GM18519 (cell line): Measurements from ENCODE around the gene ZDHHC4.
"Not testable (repeated sequence)": the region's sequence is repeated elsewhere in the genome, so short reads cannot be mapped to it uniquely, and the experiment has no call there.

ENCODE experiments used
- ATAC-seq: cut with Tn5 transposase; IDR thresholded peaks from one replicate; pipeline ENCODE4 v1.9.1; 2021; ENCODE audit warnings: mild to moderate bottlenecking, moderate library complexity; ENCODE audit not compliant: unreplicated experiment, low FRiP score

ZDHHC4 gene

DNA sequence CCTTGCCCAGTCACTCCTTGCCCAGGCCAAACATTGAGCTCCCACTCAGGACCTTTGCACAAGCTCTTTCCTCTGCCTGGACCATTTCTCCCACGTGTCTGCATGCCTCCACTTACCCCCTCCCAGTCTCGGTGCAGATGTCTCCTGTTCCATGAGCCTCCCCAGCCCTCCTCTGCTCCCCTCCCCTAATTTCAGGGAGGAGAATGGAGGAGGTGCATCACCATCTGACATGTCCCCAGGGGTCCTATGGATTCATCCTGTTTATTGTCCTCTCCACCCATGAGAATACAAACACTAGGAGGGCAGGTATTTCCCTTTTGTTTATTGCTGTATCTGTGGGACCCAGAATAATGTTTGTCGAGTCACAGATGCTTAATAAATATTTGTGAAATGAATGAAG, 17.4 kb upstream of the ZDHHC4 start:
- ATAC-seq: no peak

DNA sequence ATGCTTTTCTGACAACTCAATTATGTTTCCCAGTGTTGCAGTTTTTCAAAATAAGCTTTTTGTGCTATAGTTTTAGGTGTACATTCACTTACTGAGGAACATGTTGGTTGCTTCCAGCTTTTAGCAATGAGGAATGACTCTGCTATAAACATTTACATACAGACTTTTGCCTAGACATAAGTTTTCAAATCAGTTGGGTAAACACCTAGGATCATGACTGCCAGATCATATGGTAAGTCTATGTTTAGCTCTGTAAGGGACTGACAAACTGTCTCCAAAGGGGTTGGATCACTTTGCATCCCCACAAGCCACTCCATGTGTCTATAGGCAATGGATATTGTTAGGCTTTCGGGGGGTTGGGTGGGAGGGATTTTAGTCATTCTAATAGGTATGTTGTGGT, 15.1 kb upstream of the ZDHHC4 start:
- no peak for ATAC-seq

DNA sequence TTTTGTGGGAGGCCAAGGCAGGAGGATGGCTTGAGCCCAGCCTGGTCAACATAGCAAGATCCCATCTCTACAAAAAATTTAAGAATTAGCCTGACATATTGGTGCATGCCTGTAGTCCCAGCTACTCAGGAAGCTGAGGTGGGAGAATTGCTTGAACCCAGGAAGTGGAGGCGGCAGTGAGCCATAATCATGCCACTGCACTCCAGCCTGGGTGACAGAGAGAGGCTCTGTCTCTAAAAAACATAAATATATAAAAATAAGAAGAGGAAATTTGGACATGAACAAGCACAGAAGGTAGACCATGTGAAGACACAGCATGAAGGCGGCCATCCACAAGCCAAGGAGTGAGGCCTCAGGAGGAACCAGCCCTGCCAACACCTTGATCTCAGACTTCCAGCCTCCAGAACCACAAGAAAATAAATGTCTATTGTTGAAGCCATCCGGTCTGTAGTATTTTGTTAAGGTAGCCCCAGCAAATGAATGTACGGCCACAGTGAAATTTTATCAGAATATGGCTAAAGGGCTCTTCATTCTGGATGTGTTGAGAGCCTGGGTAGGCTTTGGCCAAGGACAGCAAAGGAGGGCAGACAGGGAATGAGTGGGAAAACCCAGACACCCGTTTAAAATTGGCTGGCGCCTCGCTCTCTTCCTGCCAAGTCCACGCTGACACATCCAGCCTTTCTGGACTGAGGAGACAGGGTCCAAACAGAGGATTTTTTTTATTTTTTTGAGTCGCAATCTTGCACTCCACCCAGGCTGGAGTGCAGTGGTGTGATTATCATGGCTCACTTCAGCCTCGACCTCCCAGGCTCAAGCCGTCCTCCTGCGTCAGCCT, 13.1 kb upstream of the ZDHHC4 start:
- no peak for ATAC-seq

DNA sequence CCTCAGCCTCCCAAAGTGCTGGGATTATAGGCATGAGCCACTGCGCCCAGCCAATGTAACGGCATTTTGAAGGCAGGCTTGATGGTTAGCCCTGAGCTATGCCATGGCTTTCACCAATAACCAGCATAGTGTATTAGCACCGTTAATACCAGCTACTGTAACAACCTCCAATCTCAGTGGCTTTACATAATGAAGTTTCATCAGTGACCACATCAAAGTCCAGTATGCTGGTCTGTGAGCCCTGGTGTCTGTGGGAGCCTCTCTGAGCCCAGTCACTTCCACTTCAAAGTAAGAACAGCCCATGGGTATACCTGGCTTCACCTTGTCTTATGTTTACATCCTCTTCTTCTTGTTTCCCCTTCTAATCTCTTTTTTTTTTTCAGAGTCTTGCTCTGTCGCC, 11.6 kb upstream of the ZDHHC4 start:
- ATAC-seq: no peak

DNA sequence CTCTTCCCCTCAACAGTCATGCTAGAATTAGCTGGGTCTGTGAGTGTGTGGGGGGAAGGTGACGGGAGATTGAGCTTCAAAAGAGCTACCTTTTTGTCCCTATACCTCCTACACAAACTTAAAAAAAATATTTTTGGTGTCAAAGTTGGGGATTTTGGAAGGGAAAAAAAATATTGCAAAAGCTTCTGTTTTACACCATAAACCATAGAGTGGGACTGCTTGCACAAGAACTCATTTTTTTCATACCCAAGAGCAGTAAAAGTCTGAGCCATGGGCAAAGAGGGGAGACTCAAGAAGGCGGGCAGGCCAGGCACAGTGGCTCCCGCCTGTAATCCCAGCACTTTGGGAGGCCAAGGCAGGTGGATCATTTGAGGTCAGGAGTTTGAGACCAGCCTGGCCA, 9.4 kb upstream of the ZDHHC4 start:
- no peak for ATAC-seq

DNA sequence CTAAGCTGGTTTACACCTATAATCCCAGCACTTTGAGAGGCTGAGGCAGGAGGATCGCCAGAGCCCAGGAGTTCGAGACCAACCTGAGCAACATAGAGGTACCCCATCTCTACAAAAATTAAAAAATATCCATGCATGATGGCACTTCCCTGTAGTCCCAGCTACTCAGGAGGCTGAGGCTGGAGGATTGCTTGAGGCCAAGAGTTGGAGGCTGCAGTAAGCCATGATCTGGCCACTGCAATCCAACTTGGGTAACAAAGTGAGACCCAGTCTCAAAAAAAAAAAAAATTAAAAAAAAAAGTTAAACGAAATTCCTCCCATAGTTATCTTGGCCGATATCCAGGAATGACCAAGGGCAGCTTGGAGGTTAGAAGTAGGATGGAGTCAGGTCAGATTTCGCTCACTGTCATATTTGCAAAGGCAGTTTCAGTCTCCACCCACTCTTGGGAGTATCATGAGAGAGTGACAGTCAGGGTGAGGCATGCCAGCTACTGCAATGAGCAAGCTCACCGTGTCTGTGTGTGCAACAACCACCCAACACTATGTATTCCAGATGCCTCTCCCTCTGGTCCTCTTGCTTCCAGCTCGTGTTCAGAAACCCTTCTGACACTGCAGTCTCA, 6.0 kb upstream of the ZDHHC4 start:
- ATAC-seq: no peak

DNA sequence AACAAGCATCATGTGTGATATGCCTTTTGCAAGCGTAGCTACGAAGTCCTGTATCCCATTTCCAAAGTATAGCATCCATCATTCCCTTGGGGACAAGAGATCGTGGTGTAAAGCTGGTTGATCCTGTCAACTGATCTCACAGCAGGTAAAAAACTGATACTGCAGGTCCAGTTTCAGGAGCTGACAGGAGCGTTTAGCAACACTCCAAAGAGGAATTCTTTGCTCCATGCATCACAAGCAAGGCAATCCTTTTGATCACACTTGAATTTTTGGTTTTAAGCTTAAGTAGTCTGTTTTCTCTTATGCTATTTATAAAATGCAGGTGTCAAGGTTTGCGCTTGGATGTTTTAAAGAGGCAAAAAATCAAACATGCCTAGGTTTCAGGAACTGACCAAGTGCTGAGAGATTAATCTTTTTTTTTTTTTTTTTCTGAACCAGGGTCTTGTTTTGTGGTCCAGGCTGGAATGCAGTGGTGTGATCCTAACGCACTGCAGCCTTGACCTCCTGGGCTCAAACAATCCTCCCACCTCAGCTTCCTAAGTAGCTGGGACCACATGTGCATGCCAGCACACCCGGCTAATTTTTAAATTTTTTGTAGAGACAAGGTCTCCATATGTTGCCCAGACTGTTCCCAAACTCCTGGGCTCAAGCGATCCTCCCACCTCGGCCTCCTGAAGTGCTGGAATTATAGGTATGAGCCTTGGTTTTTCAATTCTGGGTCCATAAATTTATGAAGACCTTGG, 1.8 kb upstream of the ZDHHC4 start:
- ATAC-seq: no peak

DNA sequence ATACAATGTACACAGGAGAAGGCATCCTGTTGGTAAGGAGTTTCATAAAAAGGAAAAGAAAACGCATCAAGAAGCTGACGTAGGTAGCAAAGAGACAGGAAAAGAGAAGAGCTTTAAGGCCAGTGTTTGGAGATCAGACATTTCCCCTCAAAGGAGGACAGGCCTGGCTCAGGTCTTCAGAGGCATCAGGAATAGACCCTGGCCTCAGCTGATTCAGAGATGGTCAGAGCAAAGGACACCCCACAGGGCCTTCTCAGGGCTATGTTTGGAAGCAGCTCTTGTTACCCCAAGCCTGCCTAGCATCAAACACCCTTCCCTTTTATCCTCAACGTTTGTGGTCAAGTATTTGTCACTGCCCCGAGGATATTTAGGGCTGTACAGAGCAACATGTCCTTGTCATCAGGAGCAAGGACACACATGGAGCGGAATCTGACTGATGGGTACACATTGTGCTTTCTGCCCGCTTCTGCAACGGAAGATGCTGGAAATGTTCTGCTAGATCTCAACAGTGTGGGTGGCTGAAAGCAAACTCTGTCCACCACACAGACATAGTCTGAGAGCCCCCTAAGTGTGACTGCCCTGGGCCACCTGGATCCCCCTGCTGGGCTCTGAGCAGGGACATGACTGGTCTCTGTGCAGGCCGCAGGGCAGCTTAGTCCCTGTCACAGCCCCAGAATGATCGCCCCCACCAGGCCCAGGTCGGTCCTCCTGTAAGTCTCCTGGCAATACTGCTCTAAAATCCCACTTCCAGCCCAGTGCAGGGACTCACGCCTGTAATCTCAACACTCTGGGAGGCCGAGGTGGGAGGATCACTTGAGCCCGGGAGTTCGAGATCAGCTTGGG, 1.0 kb upstream of the ZDHHC4 start:
- ATAC-seq: no peak

DNA sequence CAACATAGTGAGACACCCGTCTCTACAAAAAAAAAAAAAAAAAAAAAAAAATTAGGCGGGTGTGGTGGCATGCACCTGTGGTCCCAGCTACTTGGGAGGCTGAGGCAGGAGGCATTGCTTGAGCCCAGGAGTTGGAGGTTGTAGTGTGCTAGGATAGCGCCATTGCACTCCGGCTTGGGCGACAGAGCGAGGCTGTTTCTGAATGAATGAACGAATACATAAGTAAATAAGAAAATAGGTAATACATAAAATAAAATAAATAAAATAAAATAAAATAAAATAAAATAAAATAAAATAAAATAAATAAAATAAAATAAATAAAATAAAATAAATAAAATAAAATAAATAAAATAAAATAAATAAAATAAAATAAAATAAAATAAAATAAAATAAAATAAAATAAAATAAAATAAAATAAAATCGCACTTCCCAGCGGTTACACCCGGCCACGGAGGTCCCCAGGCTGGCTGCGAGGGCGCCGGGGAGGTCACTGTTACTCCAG, 336 bp upstream of the ZDHHC4 start:
- not testable (repeated sequence) for ATAC-seq

DNA sequence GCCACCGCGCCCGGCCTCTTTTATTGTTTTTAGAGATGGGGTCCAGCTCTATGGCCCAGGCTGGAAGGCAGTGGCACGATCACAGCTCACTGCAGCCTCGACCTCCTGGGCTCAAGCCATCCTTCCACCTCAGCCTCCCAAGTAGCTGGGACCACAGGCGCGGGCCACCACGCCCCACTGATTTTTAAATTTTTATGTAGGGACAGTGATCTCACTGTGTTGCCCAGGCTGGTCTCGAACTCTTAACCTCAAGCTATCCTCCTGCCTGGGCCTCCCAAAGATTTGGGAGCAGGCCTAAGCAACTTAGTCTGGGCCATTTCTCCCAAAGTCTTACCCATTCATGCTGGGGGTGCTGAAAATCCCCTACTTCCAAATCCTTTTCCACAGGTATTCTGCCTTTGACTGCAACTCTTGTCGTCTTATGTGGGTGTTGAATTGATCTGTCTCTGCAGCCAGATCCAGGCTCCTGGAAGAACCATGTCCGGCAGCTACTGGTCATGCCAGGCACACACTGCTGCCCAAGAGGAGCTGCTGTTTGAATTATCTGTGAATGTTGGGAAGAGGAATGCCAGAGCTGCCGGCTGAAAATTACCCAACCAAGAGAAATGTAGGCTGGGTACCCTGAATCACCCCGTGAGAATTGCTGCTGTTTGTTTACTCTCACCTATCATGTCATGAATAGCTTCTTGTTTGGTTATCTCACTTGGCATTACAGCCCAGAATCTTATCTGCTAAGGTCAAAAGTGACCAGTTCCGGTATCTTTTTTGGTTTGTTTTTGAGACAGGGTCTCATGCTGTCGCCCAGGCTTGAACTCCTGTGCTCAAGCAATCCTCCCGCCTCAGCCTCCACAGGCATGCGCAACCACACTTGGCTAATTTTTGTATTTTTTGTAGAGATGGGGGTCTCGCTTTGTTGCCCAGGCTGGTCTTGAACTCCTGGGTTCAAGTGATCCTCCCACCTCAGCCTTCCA, 1.1 kb downstream of the ZDHHC4 start:
- no peak for ATAC-seq

DNA sequence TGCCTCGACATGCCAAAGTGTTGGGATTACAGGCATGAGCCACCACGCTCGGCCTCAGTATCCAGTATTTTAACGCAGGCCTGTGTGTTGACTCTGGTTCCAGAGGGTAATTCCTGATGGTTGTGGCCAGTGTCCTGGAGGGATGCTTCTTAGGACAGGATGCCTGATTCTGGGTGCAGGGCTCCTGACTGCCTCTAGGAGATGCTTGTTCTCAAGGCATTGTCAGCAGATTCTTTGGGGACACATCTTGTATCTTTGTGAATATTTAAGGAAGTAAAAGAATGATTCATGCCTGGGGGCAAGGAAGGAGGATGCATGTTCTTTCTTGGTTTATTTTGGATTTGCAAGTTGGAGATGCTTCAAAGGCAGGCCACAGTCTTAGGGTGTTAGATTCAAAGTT, 2.2 kb downstream of the ZDHHC4 start:
- no peak for ATAC-seq

DNA sequence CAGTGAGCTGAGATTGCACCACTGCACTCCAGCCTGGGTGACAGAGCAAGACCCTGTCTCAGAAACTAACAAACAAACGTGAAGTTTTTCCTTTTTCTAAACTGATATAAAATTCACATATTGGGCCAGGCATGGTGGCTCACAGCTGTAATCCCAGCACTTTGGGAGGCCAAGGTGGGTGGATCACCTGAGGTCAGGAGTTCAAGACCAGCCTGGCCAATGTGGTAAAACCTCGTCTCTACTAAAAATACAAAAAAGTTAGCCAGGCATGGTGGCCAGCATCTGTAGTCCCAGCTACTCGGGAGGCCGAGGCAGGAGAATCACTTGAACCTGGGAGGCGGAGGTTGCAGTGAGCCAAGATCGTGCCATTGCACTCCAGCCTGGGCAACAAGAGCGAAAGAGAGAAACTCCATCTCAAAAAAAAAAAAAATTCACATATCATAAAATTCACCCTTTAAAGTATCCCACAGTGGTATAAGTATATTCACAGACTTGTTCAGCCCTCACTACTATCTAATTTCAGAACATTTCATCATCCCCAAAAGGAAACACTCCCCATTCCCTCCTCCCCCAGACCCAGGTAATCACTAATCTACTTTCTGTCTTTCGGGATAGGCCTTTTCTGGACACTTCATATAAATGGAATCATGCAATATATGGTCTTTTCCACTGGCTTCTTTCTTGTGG, 8.6 kb downstream of the ZDHHC4 start:
- not testable (repeated sequence) for ATAC-seq

DNA sequence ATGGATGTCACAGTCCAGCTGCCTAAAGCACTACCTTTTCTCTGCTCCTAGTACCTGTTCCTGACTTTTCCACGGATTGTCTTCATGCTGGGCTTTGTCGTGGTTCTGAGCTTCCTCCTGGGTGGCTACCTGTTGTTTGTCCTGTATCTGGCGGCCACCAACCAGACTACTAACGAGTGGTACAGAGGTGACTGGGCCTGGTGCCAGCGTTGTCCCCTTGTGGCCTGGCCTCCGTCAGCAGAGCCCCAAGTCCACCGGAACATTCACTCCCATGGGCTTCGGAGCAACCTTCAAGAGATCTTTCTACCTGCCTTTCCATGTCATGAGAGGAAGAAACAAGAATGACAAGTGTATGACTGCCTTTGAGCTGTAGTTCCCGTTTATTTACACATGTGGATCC, 11.3 kb downstream of the ZDHHC4 start:
- no peak for ATAC-seq

DNA sequence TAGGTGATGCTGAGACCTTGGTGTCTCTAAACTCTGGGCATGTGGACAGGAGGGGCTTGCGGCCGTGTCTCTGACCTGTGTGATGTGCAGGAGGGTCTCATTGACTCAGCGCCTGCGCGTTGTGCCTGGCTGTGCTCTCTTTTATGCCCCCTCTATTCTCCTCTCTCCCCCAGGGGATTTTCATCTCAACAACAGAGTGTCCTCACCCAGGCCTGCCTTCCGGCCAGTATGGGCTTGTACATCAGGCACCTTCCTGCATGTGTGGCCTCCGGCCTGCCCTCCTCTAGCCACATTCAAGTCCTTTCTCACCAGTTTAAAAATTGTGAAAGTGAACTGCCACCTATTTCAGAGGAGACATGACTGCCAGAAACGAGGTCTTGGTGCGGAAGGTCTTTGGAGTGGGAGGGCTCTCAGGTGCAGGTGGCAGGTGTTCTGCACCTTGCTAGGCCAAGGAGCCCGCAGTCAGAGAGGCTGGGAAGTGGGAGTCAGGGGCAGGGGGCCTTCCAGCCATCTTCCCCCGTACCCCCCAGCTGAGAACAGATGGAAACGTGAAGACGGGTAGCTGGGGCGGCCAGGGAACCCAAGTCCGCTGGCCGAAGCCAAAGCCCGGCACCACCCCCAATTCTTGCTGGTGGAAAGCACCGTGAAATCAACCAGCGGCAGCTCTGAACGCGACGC, 12.0 kb downstream of the ZDHHC4 start:
- no peak for ATAC-seq

DNA sequence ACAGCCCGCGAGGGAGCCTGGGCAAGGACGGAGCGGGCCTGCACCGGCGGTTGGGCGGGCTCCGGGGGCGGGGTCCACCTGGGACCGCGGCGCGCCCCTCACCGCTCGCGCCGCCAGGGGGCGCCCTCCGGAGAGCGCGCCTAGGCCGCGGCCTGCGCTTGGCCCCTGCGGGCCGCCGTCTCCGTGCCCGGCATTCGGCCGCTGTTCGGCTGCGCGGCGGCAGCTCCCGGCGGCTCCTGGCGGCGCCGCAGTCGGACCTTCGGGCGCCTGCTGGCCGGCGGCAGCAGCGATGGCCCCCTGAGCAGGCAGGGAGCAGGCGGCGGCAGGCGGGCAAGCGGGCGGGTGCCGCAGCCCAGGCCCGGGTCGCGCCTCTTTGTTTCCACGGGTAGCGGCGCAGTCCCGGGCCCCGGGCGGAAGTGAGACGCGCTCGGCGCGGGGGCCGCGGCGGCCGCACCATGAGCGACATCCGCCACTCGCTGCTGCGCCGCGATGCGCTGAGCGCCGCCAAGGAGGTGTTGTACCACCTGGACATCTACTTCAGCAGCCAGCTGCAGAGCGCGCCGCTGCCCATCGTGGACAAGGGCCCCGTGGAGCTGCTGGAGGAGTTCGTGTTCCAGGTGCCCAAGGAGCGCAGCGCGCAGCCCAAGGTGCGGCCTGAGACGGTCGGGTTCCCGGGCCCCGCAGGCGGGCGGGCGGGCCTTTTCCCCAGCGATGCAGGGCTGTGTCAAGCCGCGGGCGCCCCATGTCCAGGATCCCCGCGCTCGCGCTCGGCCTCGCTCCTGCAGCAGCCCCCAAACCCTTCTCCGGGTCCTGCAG, 12.8 kb downstream of the ZDHHC4 start, which contains the start of gene INTS15:
Gene INTS15, plus strand, starts transcription at position 193 of the 816 bp plus-strand sequence. Its CDS starts 263 bp downstream, at position 456.
- ATAC-seq: peak; percentile 72

DNA sequence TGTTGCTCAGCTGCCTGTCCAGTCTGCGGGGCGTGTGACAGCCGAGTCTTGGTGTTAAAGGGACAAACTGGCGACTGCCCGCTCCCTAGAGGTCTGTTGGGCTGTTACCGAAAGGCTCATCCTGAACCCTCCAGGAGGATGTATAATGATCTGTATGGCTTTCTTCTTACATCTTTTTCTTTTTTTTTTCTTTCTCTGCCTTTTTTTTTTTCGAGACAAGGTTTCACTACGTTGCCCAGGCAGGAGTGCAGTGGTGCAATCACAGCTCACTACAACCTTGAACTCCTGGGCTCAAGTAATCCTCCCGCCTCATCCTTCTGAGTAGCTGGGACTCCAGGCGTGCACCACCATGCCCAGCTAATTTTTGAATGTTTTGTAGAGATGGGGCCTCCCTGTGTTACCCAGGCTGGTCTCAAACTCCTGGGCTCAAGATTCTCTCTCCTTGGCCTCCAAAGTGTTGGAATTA, 13.4 kb downstream of the ZDHHC4 start:
- ATAC-seq: peak; percentile 5

DNA sequence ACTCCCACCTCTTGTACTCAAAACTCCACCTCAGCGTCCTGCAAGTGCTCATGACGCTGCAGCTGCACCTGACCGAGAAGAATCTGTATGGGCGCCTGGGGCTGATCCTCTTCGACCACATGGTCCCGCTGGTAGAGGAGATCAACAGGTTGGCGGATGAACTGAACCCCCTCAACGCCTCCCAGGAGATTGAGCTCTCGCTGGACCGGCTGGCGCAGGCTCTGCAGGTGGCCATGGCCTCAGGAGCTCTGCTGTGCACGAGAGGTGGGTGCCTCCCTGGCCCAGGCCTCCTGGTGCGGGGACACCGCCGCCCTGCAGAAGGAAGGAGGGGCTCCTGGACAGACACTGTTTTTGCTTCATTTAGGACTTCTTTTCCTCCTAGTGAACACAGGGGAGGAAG, 22.8 kb downstream of the ZDHHC4 start:
- ATAC-seq: no peak
